C4-2B (cell line): ENCODE data around the gene DNER.

Experiments used
- CTCF ChIP-seq: fragments of 450-650 bp; conservative IDR thresholded peaks from 2 replicates; pipeline ENCODE4 v1.5.1; 2017; ENCODE audit warnings: mild to moderate bottlenecking
- ZFX ChIP-seq: fragments of 450-650 bp; IDR thresholded peaks from 2 replicates; pipeline ENCODE4 v1.6.1; 2017

- TF ChIP-seq CTCF (no peak), ZFX (no peak)
These were observed 225.3 kb downstream of the DNER start for GRCh38 chr2:229489016-229489415.
